DOHH2 (cell line): ENCODE measurements around the gene CDPF1.

ENCODE experiments used
- H3F3A ChIP-seq: fragments of 200-600 bp; sonication (generic), shearing (Covaris generic); 2 replicates; pipeline ENCODE4 v1.6.0; 2016; ENCODE audit warnings: antibody characterized with exemption, mild to moderate bottlenecking; ENCODE audit not compliant: control insufficient read depth, insufficient read depth
- H3K27ac ChIP-seq: fragments of 200-600 bp; sonication (generic); 2 replicates; pipeline ENCODE4 v1.5.1; 2014; ENCODE audit warnings: low read depth, mild to moderate bottlenecking, low read length, moderate library complexity
- H3K27me3 ChIP-seq: fragments of 200-600 bp; sonication (generic); 2 replicates; pipeline ENCODE4 v1.6.1; 2014; ENCODE audit warnings: mild to moderate bottlenecking, low read length, mixed read lengths; ENCODE audit not compliant: control insufficient read depth
- H3K36me3 ChIP-seq: fragments of 200-600 bp; sonication (generic); 2 replicates; pipeline ENCODE4 v1.6.1; 2014; ENCODE audit warnings: mild to moderate bottlenecking, low read length, moderate library complexity, mixed read lengths; ENCODE audit not compliant: control insufficient read depth
- H3K4me1 ChIP-seq: fragments of 200-600 bp; sonication (generic); 2 replicates; pipeline ENCODE4 v1.6.1; 2014; ENCODE audit warnings: mild to moderate bottlenecking, low read length, mixed read lengths; ENCODE audit not compliant: control insufficient read depth
- H3K4me2 ChIP-seq: fragments of 200-600 bp; sonication (generic); 2 replicates; pipeline ENCODE4 v1.6.0; 2014; ENCODE audit warnings: mild to moderate bottlenecking, low read length, moderate library complexity
- H3K4me3 ChIP-seq: fragments of 200-600 bp; sonication (generic); 2 replicates; pipeline ENCODE4 v1.5.1; 2014; ENCODE audit warnings: mild to moderate bottlenecking, low read length, mixed read lengths
- H3K79me2 ChIP-seq: fragments of 200-600 bp; sonication (generic); 2 replicates; pipeline ENCODE4 v1.6.1; 2014; ENCODE audit warnings: mild to moderate bottlenecking, low read length, mixed read lengths; ENCODE audit not compliant: control insufficient read depth
- H3K9me2 ChIP-seq: fragments of 200-600 bp; sonication (generic); replicated peaks from 2 replicates; pipeline ENCODE4 v1.6.1; 2014; ENCODE audit warnings: mild to moderate bottlenecking, low read length, mixed read lengths; ENCODE audit not compliant: control insufficient read depth
- H3K9me3 ChIP-seq: fragments of 200-600 bp; sonication (generic); 2 replicates; pipeline ENCODE4 v1.6.1; 2014; ENCODE audit warnings: antibody characterized with exemption, low read length, mixed read lengths; ENCODE audit not compliant: control insufficient read depth, insufficient read depth
- H4K20me1 ChIP-seq: fragments of 200-600 bp; sonication (generic); 2 replicates; pipeline ENCODE4 v1.6.0; 2014; ENCODE audit warnings: low read depth, mild to moderate bottlenecking, antibody characterized with exemption, low read length, moderate library complexity; ENCODE audit not compliant: control insufficient read depth, insufficient read depth
- CTCF ChIP-seq: fragments of 200-600 bp; sonication (generic); IDR thresholded peaks from one replicate; pipeline ENCODE4 v1.5.1; 2014; ENCODE audit warnings: antibody characterized with exemption, mild to moderate bottlenecking, low read depth, low read length; ENCODE audit not compliant: poor library complexity, severe bottlenecking
- EZH2phosphoT487 ChIP-seq: fragments of 200-600 bp; sonication (generic); IDR thresholded peaks from 2 replicates; pipeline ENCODE4 v1.6.1; 2017; ENCODE audit warnings: borderline replicate concordance, mild to moderate bottlenecking, antibody characterized with exemption, low read length, moderate library complexity, mixed read lengths

The CDPF1 gene

GRCh38 chr22:46256358-46256958 is 6.4 kb upstream of the CDPF1 start:
- H4K20me1 ChIP-seq = no peaks in the 10 kb centered on the region
- peaks cover 17% of the 10 kb centered on the region for H3K4me1 ChIP-seq
- H3K36me3 ChIP-seq = no peaks in the 10 kb centered on the region
- no peak for TF ChIP-seq EZH2phosphoT487
- no peak for TF ChIP-seq CTCF
- no peak overlapping the region for H3K27ac ChIP-seq
- no peak overlapping the region for H3K4me3 ChIP-seq
- no peaks in the 10 kb centered on the region for H3K9me2 ChIP-seq
- no peaks in the 10 kb centered on the region for H3K9me3 ChIP-seq
- no peaks in the 10 kb centered on the region for H3K27me3 ChIP-seq
- no peak overlapping the region for H3K4me2 ChIP-seq
- H3K79me2 ChIP-seq = peaks cover 1% of the 10 kb centered on the region; the same call in 1 of the 2 replicates
- no peaks in the 10 kb centered on the region for H3F3A ChIP-seq

DNA sequence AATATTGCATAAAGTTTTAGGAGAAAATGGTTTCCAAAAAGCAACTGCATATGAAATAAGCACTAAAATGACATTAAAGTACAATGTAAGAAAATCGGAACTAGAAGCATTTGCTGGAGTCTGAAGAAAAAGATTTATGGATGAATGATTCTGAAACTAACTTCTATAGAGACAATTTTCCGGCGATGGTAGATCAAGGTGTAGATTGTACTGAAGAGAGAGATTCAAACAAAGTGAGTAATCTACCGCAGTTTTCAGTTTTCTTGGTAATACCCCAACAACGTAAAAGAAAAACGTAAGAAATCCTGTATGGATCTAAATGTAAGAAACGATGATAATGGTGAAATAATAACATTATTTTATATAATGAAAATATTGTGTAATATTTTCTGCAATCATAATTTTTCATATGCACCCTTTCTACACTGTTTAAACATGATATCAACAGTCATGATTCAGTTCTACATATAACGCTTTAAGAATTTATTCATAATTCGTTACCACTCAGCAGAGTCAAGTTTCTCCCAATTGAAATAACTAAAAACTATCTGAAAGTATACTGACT is 1.8 kb upstream of the CDPF1 start:
- Histone ChIP-seq H3K27me3 (no peaks in the 10 kb centered on the region), H3K4me3 (peak overlapping the region; percentile 81), H3K36me3 (no peaks in the 10 kb centered on the region), H3F3A (no peaks in the 10 kb centered on the region), H3K4me2 (peak overlapping the region; percentile 94), H3K27ac (no peak overlapping the region), H3K79me2 (peaks cover 19% of the 10 kb centered on the region), H3K9me3 (no peaks in the 10 kb centered on the region), H3K9me2 (no peaks in the 10 kb centered on the region), H4K20me1 (no peaks in the 10 kb centered on the region), H3K4me1 (peaks cover 34% of the 10 kb centered on the region)
- TF ChIP-seq EZH2phosphoT487 (no peak), CTCF (no peak)

DNA sequence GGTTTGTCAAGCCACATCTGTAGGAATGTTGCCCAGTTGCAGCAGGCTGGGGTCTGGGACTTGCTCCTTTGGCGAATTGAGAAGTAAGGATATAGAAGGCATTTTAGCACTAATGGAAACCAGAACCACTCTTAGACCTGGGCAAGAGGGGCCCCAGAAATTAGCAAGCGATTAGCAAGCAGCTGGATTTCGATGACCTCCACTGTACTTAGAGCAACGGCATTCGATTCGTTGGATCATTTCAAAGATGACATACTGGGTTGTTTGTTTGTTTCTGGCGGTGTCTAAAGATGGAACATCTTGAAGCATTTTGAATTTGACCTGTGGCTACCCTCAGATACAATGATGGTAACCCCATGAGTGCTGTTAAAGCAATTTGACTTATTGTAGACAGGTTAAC is 1.2 kb upstream of the CDPF1 start:
- Histone ChIP-seq H3K9me2 (no peaks in the 10 kb centered on the region), H3K36me3 (no peaks in the 10 kb centered on the region), H3K27me3 (no peaks in the 10 kb centered on the region), H3F3A (no peaks in the 10 kb centered on the region), H3K27ac (no peak overlapping the region), H3K79me2 (peaks cover 19% of the 10 kb centered on the region), H3K9me3 (no peaks in the 10 kb centered on the region), H3K4me2 (peak overlapping the region; percentile 94), H4K20me1 (no peaks in the 10 kb centered on the region), H3K4me1 (peaks cover 34% of the 10 kb centered on the region), H3K4me3 (peak overlapping the region; percentile 81)
- TF ChIP-seq EZH2phosphoT487 = no peak
- no peak for TF ChIP-seq CTCF
